M059J (cell line): Measurements from ENCODE around the gene KLHL29. TPM values are rescaled to one million over a fixed set of nuclear protein-coding genes. Genes with fewer than 3 reads are reported as not detected.
A peak's percentile ranks its signal among the peaks of the same experiment; 100 is the strongest.

Source experiments
- DNase-seq: peaks from one replicate; pipeline ENCODE4 v3.0.0-alpha.2; 2012; ENCODE audit warnings: low read depth
- total RNA-seq: library from RNA; depleted of rRNA; stranded (reverse); fragments of >200 nt; shearing (Covaris generic); gene quantifications from 2 replicates; pipeline ENCODE4 v1.2.3, GENCODE V29; 2014

The KLHL29 gene
- total RNA-seq, 1 experiment from 2014 or later = 0.67 TPM

- DNase-seq = no peak
Measured at GRCh38 chr2:23422089-23423061, 37.4 kb downstream of the KLHL29 start.

GRCh38 chr2:23423062-23423872, 38.3 kb downstream of the KLHL29 start:
- DNase-seq = no peak

- DNase-seq = no peak
Measured at GRCh38 chr2:23423873-23424680, 39.1 kb downstream of the KLHL29 start.

- no peak for DNase-seq
Measured at GRCh38 chr2:23425338-23425871, 40.4 kb downstream of the KLHL29 start.

GRCh38 chr2:23425885-23426262, 40.9 kb downstream of the KLHL29 start:
- peak; percentile 26 for DNase-seq

GRCh38 chr2:23426263-23426905, 41.4 kb downstream of the KLHL29 start:
- DNase-seq = peak; percentile 42

- DNase-seq = no peak
Measured at GRCh38 chr2:23427350-23427749, 42.4 kb downstream of the KLHL29 start.

GRCh38 chr2:23427976-23428375, 43.0 kb downstream of the KLHL29 start:
- DNase-seq = no peak

- DNase-seq = no peak
Measured at GRCh38 chr2:23429036-23429435, 44.1 kb downstream of the KLHL29 start.

GRCh38 chr2:23430263-23430662, 45.3 kb downstream of the KLHL29 start:
- DNase-seq = peak; percentile 57

- DNase-seq = no peak
Measured at GRCh38 chr2:23432531-23432930, 47.6 kb downstream of the KLHL29 start.

GRCh38 chr2:23433282-23433681, 48.3 kb downstream of the KLHL29 start:
- no peak for DNase-seq

GRCh38 chr2:23434721-23435121, 49.7 kb downstream of the KLHL29 start:
- peak; percentile 34 for DNase-seq

- peak; percentile 58 for DNase-seq
Measured at GRCh38 chr2:23435250-23436035, 50.5 kb downstream of the KLHL29 start.

GRCh38 chr2:23436346-23437098, 51.5 kb downstream of the KLHL29 start:
- DNase-seq = peak; percentile 43

- DNase-seq = no peak
Measured at GRCh38 chr2:23441414-23441813, 56.4 kb downstream of the KLHL29 start.

- peak; percentile 63 for DNase-seq
Measured at GRCh38 chr2:23445450-23445868, 60.5 kb downstream of the KLHL29 start.

- no peak for DNase-seq
Measured at GRCh38 chr2:23446916-23447315, 61.9 kb downstream of the KLHL29 start.

GRCh38 chr2:23447405-23447804, 62.4 kb downstream of the KLHL29 start:
- DNase-seq = no peak
